ENCODE measurements around the gene LPXN.

LPXN gene

DNA sequence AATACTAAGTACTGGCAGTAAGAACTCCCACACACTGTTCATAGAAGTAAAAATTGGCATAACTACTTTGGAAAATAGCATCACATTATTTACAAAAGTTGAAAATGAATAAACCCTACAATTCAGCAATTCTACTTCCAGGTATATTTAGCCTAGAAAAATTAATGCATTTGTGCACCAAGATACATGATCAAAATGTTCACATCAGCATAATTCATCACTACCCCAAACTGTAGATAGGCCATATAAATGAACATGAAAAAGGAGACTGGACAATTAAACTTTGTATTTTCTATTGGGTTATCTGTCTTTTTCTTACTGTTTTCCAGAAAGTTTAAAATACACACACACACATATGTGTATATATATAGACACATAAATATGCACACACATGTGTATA lies 73.7 kb downstream of the LPXN start:
- TF ChIP-seq, protein P1, sequence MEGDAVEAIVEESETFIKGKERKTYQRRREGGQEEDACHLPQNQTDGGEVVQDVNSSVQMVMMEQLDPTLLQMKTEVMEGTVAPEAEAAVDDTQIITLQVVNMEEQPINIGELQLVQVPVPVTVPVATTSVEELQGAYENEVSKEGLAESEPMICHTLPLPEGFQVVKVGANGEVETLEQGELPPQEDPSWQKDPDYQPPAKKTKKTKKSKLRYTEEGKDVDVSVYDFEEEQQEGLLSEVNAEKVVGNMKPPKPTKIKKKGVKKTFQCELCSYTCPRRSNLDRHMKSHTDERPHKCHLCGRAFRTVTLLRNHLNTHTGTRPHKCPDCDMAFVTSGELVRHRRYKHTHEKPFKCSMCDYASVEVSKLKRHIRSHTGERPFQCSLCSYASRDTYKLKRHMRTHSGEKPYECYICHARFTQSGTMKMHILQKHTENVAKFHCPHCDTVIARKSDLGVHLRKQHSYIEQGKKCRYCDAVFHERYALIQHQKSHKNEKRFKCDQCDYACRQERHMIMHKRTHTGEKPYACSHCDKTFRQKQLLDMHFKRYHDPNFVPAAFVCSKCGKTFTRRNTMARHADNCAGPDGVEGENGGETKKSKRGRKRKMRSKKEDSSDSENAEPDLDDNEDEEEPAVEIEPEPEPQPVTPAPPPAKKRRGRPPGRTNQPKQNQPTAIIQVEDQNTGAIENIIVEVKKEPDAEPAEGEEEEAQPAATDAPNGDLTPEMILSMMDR (IDR thresholded peaks at IDR 0.05; ENCODE audit: low read depth, low read length), result no peak
- H3K4me3 ChIP-seq (replicated peaks in 1 of 2; ENCODE audit: low read depth in 2 of 2, low read length in 2 of 2), result no peak overlapping the region
- DNase-seq (ENCODE audit: low read depth in 2 of 2), result no peak

DNA sequence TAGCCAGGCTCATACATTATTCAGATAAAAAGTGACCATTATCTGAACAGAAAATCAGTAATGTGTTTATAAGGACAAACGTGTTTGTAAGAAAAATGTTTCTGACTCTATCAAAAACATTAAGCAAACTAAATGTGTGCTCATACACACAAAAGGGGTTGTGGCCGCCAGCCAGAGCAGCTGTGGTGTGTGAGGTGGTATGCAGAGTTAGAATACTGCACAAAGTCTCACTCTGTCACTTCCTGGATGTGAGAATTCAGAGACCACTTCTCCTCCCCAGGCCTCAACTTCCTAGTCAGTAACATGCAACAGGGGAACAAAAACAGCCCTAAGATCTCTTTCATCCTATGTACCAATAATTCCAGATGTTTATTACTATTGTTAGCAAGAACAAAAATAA lies 77.2 kb downstream of the LPXN start:
- TF ChIP-seq, protein P1 (IDR thresholded peaks at IDR 0.05; ENCODE audit: low read depth, low read length), result no peak
- peak in 1 of 2 donors; percentile 46 for DNase-seq (ENCODE audit: low read depth in 2 of 2)
- H3K4me3 ChIP-seq (replicated peaks in 1 of 2; ENCODE audit: low read depth in 2 of 2, low read length in 2 of 2), result no peak overlapping the region

DNA sequence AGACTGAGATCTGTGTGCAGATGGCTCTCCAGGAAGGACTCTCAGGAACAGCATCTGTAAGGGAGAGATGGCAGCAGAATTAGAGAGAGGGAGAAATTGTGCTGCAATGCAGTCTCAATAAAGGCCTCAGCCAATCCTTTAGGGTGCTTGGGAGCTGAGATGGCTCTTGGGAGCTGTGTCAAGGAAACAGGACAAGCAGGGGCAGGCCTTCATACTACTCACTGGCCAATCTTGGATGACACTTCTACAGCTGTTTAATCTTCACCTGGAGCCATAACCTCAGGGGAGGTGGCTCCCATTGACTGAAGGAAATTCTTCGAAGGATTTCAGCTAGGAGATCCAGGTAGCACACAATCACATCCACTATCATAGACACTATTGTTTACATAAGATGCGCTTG lies 77.7 kb downstream of the LPXN start:
- TF ChIP-seq, protein P1 (IDR thresholded peaks at IDR 0.05; ENCODE audit: low read depth, low read length), result no peak
- no peak for DNase-seq (ENCODE audit: low read depth in 2 of 2)
- H3K4me3 ChIP-seq (replicated peaks in 1 of 2; ENCODE audit: low read depth in 2 of 2, low read length in 2 of 2), result no peak overlapping the region

DNA sequence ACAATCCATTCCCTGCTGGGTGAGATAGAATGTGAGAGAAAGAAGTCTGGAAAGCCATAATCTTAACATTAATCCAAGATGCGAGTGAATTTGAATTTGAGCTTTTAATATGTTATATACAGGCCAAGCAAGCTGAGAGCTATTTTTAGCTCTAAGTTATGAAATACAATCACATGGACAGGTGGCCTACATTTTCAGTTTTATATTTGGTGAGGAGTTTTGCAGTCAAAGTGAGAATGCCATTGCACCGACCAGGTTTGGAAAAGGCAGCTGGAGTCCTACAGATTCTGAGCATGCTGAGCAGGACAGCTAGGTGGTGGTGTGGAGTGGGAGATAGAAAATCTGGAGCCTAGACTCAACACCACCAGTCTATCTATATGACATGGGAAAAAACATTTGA lies 79.8 kb downstream of the LPXN start:
- DNase-seq (ENCODE audit: low read depth in 2 of 2), result no peak
- TF ChIP-seq, protein P1 (IDR thresholded peaks at IDR 0.05; ENCODE audit: low read depth, low read length), result no peak
- H3K4me3 ChIP-seq (replicated peaks in 1 of 2; ENCODE audit: low read depth in 2 of 2, low read length in 2 of 2), result no peak overlapping the region

DNA sequence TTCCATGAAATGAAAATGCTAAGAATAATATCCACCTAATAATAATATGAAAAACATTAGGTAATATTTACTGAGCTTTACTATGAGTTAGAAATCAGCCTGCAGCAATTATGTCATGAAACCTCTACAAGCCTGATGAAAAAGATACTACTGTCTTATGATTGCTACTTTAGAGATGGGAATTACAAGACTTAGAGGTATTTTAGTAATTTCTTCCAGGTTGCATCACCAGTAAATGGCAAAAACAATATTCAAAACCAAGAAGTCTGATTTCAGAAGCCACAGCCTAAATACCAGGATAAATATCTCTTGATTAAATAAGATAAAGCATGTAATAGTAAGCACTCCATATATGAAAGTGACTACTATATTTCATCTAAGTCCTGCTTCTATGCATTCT lies 81.6 kb downstream of the LPXN start:
- DNase-seq (ENCODE audit: low read depth in 2 of 2), result peak in 1 of 2 donors; percentile 50
- H3K4me3 ChIP-seq (replicated peaks in 1 of 2; ENCODE audit: low read depth in 2 of 2, low read length in 2 of 2), result no peak overlapping the region
- TF ChIP-seq, protein P1 (IDR thresholded peaks at IDR 0.05; ENCODE audit: low read depth, low read length), result no peak

DNA sequence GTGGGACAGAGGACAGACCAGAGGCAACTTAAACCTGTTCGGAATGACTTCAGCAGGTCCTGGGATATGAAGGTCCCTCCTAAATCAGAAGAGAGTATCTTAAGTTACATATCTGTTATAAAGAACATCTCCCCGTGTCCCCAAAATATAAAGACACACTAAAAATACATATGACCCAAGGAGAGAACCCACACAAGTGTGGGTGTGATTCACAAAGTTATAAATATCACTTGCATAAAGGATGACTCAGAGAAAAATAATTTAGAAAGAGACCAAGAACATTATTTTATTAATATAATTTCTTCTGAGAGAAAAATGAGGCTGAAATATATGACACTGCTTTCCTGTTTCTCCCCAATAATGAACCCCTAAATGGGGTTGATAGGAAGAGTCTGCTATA lies 82.0 kb downstream of the LPXN start:
- H3K4me3 ChIP-seq (replicated peaks in 1 of 2; ENCODE audit: low read depth in 2 of 2, low read length in 2 of 2), result no peak overlapping the region
- TF ChIP-seq, protein P1 (IDR thresholded peaks at IDR 0.05; ENCODE audit: low read depth, low read length), result no peak
- peak in 1 of 2 donors; percentile 58 for DNase-seq (ENCODE audit: low read depth in 2 of 2)

DNA sequence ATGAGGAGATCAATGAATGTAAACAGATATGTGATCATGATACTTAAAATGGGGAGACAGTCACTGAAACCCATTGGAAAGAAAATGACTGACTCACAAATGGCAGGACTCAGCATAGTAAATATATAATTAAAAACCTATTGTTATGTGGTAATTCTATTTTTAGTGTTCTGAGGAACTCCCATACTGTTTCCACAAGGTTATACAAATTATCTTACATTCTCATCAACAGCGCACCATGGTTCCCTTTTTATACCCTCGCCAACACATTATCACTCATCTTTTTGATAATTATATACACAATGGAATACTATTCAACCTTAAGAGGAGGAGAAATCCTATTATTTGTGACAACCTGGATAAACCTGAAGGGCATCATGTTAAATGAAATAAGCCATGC lies 84.8 kb downstream of the LPXN start:
- no peak for DNase-seq (ENCODE audit: low read depth in 2 of 2)
- H3K4me3 ChIP-seq (replicated peaks in 1 of 2; ENCODE audit: low read depth in 2 of 2, low read length in 2 of 2), result no peak overlapping the region
- TF ChIP-seq, protein P1 (IDR thresholded peaks at IDR 0.05; ENCODE audit: low read depth, low read length), result no peak
